G401 (cell line): ENCODE results near the gene C1orf53. TPM values are rescaled to one million over a fixed set of nuclear protein-coding genes. Genes with fewer than 3 reads are reported as not detected.
A peak's percentile ranks its signal among the peaks of the same experiment; 100 is the strongest.

Source experiments
- DNase-seq: peaks from one replicate; pipeline ENCODE4 v3.0.0-alpha.2; 2015; ENCODE audit warnings: low spot score
- in situ Hi-C: cut with HindIII; loops from 2 replicates; pipeline ENCODE4 v1.10.0; 2016; ENCODE audit warnings: low sequenced_read_pairs, mixed read lengths
- total RNA-seq: library from RNA; depleted of rRNA; stranded (reverse); fragments of >200 nt; shearing (Covaris generic); gene quantifications from 2 replicates; pipeline ENCODE4 v1.2.3, GENCODE V29; 2014

Gene C1orf53
- total RNA-seq, 1 experiment from 2014 or later, result 1.1 TPM

- no peak for DNase-seq
- in situ Hi-C loops, result no loop called here
Observed at GRCh38 chr1:197905699-197906351, 3.4 kb downstream of the C1orf53 start.

GRCh38 chr1:197907846-197908616 lies 5.6 kb downstream of the C1orf53 start:
- in situ Hi-C loops, result no loop called here
- no peak for DNase-seq

- in situ Hi-C loops, result no loop called here
Observed at GRCh38 chr1:197908716-197909220, 6.3 kb downstream of the C1orf53 start.

GRCh38 chr1:197909384-197909783 lies 7.0 kb downstream of the C1orf53 start:
- DNase-seq, result no peak
- in situ Hi-C loops, result no loop called here

More at GRCh38 chr1:197908716-197909220, 6.3 kb downstream of the C1orf53 start:
- DNase-seq, result no peak

GRCh38 chr1:197910120-197910991 lies 7.9 kb downstream of the C1orf53 start:
- DNase-seq, result no peak
- in situ Hi-C loops, result no loop called here

- DNase-seq, result no peak
- in situ Hi-C loops, result no loop called here
Observed at GRCh38 chr1:197911111-197911856, 8.9 kb downstream of the C1orf53 start.

- in situ Hi-C loops, result no loop called here
- no peak for DNase-seq
Observed at GRCh38 chr1:197911857-197912696, 9.6 kb downstream of the C1orf53 start.

GRCh38 chr1:197912739-197913494 lies 10.5 kb downstream of the C1orf53 start:
- DNase-seq, result no peak
- in situ Hi-C loops, result no loop called here

- DNase-seq, result no peak
- in situ Hi-C loops, result no loop called here
Observed at GRCh38 chr1:197913495-197914276, 11.3 kb downstream of the C1orf53 start.

- DNase-seq, result no peak
- in situ Hi-C loops, result no loop called here
Observed at GRCh38 chr1:197914510-197914909, 12.1 kb downstream of the C1orf53 start.

- no peak for DNase-seq
Observed at GRCh38 chr1:197915260-197915861, 12.9 kb downstream of the C1orf53 start.

GRCh38 chr1:197915862-197916499 lies 13.6 kb downstream of the C1orf53 start:
- in situ Hi-C loops, result no loop called here
- peak; percentile 29 for DNase-seq

More at GRCh38 chr1:197915260-197915861, 12.9 kb downstream of the C1orf53 start:
- in situ Hi-C loops, result no loop called here

- in situ Hi-C loops, result no loop called here
- DNase-seq, result no peak
Observed at GRCh38 chr1:197916500-197916983, 14.1 kb downstream of the C1orf53 start.

- no peak for DNase-seq
- in situ Hi-C loops, result no loop called here
Observed at GRCh38 chr1:197917805-197918651, 15.6 kb downstream of the C1orf53 start.
